Loucy (cell line): Measurements from ENCODE around the gene FBLL1.

Experiments
- EZH2phosphoT487 ChIP-seq: fragments of 200-600 bp; IDR thresholded peaks from 2 replicates; pipeline ENCODE4 v1.6.1; 2018; ENCODE audit warnings: antibody characterized with exemption, mild to moderate bottlenecking, moderate library complexity, borderline replicate concordance
- TF ChIP-seq, protein P1 (sequence below): fragments of 200-600 bp; sonication (generic); conservative IDR thresholded peaks from 2 replicates; pipeline ENCODE4 v1.5.1; 2014; ENCODE audit warnings: mild to moderate bottlenecking, antibody characterized with exemption, low read length

DNA sequence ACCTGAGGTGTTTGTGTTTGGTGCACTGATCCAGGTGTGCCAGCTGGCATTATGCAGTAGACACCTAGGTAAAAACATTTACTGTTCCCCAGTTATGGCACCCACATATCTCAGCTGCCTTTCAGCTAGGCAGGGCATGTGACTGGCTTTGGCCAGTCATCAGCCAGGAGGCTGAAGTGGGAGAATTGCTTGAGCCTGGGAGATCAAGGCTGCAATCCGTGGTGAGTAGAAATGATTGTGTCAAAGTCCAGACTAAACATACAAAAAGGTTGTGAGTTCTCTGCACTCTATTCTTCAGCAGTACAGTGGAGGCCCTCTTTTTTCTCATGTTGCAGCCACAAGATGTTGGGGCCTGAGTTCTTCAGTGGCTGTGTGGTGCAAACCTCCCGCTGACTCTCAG, 3.2 kb upstream of the FBLL1 start:
- TF ChIP-seq, protein P1, sequence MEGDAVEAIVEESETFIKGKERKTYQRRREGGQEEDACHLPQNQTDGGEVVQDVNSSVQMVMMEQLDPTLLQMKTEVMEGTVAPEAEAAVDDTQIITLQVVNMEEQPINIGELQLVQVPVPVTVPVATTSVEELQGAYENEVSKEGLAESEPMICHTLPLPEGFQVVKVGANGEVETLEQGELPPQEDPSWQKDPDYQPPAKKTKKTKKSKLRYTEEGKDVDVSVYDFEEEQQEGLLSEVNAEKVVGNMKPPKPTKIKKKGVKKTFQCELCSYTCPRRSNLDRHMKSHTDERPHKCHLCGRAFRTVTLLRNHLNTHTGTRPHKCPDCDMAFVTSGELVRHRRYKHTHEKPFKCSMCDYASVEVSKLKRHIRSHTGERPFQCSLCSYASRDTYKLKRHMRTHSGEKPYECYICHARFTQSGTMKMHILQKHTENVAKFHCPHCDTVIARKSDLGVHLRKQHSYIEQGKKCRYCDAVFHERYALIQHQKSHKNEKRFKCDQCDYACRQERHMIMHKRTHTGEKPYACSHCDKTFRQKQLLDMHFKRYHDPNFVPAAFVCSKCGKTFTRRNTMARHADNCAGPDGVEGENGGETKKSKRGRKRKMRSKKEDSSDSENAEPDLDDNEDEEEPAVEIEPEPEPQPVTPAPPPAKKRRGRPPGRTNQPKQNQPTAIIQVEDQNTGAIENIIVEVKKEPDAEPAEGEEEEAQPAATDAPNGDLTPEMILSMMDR, result no peak
- no peak for TF ChIP-seq EZH2phosphoT487
